Kidney tubule cell (primary cell): ENCODE measurements around the gene LRRC47.
A peak's percentile ranks its signal among the peaks of the same experiment; 100 is the strongest.
"Not testable (repeated sequence)": the region's sequence is repeated elsewhere in the genome, so short reads cannot be mapped to it uniquely, and the experiment has no call there.

Experiments used
- DNase-seq: peaks from one replicate; pipeline ENCODE4 v3.0.0-alpha.2; 2018; ENCODE audit warnings: low spot score

LRRC47 gene

DNA sequence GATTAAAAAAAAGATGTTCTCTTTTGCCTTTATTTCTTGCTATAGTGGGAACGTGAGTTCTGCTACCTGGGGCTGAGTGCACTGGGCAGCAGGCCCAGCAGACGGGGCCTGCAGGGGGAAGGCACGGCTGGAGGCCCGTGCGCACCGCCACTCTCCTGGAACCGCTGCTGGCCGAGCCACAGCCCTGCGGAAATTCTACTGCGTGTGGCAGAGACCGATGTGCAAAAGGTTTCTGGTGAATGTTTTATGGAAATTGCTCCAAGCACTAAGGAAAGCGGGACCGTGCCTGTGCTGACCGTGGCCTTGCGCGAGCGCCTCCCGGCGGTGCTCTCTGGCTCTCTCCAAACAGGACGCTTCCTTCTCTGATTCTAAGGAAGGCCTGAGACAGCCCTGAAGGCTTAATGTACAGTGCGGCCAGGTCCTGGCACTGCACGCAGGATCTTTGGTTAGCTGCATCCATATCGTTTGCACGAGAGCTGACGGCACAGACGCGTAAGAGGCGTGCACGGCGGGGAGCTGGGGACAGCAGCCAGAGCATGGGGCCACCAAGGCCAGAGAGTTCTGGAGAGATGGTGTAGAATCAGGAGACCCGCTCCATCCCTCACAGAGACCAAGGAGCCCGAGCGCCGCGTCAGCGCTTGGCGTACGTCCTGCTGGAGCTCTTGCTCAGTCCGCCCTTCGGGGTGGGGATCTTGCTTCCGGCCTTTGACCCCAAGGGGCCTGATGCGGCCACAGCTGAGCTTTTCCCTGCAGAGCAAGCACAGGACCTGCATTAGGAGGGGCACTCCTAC lies 18.7 kb upstream of the LRRC47 start:
- DNase-seq = no peak

DNA sequence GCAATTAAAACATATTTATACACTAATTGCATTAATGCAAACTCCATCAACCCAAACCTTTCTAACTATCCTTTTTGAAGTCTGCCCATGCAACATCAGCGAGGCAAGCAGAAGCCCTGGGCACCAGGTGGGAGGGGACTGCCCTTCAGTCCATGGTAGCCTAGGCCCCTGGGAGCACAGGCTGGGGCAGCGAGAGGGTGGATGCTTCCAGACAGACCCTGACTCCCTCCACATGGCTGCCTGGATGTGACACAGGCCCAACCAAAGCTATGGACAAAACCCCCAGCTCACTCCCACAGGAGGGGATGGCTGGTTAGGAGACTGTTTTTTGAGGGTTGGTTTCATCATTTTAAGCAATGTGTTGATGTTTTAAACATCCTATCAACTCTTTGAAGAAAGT lies 17.8 kb upstream of the LRRC47 start:
- no peak for DNase-seq

DNA sequence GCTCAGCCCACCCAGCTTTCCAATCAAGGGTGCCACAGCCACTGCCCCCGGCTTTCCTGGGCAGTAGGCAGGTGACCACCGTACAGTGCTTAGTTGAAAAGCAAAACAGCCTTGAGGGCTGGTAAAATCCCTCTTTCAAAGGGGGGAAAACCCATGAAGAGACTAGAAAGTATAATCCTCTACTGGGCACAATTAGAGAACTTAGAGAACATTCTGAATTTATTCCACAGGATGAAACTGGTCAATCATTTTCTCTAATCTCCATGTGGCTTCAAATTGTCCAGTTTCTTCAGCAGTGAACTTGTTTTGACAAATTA lies 15.3 kb upstream of the LRRC47 start:
- no peak for DNase-seq

DNA sequence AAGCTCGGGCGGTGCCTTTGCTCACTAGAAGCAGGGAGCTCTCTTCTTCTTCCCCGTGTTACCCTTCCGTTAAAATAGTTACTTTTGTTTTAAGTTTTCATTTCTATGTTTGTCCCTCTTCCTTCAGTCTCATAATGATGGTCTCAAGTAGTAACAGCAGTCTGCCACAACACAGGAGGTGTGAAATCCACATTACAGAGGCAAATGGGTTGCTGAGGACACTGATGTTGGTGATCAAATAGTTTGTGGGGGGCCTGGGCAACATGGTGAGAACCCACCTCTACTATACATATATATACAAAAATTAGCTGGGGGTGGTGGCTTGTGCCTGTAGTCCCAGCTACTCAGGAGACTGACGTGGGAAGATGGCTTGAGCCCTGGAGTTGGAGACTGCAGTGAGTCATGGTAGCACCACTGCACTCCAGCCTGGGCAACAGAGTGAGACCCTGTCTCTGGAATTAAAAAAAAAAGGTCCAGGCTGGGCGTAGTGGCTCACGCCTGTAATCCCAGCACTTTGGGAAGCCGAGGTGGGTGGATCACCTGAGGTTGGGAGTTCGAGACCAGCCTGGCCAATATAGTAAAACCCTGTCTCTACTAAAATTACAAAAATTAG lies 14.0 kb upstream of the LRRC47 start:
- not testable (repeated sequence) for DNase-seq

DNA sequence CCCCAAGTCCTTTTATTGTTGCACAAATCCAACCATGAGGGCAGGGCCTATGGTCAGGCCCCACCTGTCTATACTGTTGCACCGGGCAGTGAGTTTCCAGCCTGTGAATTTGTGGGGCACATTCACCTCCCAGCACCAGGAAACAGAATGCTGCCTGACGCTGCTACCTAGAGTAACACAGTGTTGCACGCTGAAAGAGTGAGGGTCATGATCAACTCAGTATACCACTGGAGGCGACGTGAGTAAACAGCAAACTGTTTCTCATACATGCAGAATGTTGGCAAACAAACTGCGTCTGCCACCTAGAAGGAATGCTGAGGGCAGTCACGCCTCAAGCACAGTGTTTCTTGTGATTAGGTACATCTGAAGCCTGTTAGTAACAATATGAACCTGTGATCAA lies 13.4 kb upstream of the LRRC47 start:
- DNase-seq = no peak

DNA sequence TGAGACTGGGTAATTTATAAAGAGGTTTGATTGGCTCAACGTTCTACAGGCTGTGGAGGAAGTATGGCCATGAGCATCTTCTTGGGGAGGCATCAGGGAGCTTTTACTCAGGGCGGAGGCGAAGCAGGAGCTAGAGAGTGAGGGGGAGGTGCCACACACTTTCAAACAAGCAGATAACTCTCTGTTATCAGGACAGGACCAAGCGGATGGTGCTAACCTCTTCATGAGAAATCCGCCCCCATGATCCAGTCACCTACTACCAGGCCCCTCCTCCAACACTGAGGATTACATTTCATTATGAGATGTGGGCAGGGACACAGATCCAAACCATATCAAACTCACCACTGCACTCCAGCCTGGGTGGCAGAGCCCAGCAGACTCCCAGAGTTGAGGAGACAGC lies 11.5 kb upstream of the LRRC47 start:
- DNase-seq = no peak

DNA sequence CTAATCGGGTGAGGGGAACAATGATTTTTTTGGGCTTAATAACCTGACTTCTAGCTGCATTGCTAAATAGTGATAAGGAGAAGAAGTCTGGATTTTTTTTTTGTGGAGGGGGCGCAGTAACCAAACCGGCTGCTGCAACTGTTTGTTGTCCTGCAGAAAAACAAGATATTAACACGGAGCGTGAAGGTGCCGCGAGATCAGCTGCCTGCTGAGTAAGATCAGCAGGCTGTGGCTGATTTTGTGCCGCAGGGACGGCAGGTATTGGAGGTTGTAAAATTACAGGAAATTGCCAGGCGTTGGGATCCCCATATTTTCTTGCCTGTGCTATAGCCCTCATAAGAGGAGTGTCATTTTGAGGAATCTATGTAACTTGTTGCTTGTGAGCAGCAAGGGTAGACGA lies 8.7 kb upstream of the LRRC47 start:
- no peak for DNase-seq

DNA sequence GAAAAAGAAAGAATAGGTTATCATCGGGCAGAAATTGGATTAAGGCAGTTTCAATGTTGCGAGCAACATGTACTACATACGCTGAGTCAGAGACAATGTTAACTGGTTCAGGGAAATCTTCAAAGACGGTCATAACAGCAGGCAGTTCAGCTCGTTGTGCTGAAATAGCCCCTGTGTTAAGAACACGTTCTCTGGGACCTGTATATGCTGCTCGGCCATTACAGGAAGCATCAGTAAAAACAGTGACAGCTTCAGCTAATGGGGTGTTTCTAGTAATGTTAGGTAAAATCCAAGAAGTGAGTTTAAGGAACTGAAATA lies 8.3 kb upstream of the LRRC47 start:
- DNase-seq = not testable (repeated sequence)

DNA sequence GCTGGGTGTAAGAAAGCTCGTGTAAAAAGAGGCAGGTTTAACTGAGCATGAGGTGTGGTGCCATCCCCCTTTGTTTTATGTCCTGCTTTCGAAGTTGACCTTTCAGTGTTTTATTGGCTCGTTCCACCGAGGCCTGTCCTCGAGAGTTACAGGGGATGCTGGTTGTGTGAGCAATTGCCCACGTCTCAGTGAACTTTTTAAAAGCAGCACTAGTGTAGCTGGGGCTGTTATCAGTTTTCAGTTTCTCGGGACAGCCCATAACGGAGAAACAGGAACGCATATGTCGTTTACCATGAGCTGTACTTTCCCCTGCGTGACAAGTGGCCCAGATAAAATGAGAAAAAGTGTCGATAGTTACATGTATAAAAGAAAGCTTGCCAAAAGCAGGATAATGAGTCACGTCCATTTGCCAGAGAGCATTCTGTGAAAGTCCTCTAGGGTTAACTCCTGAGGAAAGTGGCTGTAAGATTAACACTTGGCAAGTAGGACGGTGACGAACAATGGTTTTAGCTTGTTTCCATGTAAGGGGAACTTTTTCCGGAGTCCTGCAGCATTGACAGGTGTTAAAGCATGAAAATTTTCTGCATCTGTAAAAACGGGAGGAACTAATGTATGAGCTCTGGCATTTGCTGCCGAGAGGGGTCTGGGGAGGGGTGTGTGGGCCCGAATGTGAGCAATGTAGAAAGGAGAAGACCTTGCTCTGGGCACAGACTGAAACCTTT lies 7.8 kb upstream of the LRRC47 start:
- no peak for DNase-seq

DNA sequence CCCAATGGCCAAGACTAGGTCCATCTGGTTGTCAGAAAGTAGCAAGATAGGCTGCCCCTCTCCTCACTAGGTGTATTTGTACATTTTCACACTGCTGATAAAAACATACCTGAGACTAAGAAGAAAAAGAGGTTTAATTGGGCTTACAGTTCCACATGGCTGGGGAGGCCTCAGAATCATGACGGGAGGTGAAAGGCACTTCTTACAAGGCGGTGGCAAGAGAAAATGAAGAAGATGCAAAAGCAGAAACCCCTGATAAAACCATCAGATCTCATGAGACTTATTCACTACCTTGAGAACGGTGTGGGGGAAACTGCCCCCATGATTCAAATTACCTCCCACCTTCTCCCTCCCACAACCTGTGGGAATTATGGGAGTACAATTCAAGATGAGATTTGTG lies 4.5 kb upstream of the LRRC47 start:
- DNase-seq = not testable (repeated sequence)

DNA sequence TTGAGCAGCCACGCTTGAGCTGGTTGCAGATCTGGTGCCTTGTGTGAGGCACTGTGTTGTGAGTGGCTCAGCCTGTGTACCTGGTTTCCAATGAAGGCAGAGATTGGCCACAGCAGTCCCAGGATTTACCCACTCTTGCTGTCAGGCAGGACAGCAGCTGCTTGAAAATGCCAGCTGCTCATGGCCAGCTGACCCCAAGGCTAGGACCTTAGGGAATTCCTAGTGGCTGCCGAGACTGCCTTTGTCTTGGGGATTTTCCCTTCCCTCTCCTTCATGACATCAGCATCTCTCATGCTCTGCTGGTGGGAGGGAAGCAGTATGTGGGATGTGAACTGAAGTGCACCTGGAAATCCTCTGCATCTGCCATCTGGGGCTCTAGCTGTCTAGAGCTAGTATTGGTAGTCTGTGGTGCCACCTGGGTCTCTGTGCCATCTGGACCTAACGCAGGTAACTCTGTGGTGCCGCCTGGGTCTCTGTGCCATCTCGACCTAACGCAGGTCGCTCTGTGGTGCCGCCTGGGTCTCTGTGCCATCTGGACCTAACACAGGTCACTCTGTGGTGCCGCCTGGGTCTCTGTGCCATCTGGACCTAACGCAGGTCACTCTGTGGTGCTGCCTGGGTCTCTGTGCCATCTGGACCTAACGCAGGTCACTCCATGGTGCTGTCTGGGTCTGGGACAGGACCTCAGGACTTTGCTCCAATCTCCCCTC lies 3.8 kb upstream of the LRRC47 start:
- peak; percentile 87 for DNase-seq

DNA sequence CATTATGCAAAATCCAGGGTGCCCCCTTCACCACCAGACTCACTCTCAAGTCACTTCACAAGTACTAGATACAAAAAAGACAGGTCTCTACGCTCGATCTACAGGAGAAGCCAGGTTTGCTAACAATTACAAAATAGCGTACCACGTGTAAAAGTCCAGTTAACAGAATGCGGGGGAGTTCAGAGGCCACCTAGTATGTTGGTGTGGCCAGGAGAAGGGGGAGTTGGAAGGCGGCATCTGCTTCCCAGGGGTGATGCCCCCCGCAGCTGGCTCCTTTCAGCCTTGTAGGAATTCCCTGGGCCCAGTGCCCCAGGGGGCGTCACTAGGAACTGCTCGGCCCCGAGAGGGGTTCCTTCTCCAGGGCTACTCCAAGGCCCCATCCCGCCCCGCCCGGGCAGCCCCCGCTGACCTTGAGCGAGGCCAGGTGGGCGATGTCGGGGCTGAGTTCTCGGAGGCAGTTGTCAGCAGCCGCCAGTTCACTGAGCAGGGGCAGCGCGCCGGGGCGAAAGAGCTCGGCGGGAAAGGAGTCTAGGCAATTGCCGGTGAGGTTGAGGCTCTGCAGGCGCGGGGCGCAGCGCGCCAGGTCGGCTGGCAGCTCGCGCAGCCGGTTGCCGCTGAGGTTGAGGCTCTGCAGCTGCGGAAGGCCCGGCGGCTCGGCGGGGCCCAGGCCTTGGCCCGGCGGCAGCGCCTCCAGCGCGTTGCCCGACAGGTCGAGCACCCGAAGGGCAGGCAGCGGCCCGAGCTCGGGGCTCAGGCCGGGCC lies 664 bp downstream of the LRRC47 start:
- DNase-seq = no peak

DNA sequence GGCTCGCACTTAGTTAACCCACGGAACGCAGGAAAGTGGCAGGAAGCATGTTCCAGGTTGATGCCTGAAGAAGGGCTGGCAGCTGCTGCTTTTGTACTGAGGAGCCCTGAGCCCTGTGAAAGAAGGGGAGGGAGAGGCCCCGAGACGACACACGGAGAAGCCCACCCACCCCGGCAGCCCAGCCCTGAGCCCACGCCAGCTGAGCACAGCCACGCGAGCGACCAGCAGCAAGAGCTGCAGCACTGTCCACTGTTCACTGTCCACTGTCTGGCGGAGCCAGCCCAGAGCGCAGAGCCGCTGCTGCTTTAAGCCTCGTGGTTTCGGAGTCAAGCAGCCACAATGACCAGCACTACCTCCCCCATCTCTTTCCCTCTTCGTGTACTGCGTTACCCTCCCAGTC lies 5.3 kb downstream of the LRRC47 start:
- no peak for DNase-seq

DNA sequence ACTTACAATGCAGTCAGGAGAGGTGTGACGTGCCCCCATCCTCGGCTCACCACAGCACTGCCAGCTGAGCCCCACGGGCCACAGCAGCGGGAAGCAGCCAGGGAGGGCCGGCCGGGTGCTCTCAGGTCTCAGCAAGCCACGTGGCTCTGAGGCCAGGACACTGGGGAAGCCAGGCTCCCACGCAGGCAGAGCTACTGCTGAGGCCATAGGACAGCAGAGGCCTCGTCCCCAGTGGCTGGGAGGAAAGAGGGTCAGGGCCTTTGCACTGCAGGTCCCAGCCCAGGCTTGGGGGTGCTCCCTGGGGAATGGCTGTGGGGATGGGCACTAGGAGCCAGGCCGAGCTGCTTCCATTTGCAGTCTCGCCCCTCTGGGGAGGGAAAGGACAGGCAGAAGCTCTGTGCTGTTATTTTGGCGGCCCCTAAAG lies 5.8 kb downstream of the LRRC47 start:
- DNase-seq = no peak

DNA sequence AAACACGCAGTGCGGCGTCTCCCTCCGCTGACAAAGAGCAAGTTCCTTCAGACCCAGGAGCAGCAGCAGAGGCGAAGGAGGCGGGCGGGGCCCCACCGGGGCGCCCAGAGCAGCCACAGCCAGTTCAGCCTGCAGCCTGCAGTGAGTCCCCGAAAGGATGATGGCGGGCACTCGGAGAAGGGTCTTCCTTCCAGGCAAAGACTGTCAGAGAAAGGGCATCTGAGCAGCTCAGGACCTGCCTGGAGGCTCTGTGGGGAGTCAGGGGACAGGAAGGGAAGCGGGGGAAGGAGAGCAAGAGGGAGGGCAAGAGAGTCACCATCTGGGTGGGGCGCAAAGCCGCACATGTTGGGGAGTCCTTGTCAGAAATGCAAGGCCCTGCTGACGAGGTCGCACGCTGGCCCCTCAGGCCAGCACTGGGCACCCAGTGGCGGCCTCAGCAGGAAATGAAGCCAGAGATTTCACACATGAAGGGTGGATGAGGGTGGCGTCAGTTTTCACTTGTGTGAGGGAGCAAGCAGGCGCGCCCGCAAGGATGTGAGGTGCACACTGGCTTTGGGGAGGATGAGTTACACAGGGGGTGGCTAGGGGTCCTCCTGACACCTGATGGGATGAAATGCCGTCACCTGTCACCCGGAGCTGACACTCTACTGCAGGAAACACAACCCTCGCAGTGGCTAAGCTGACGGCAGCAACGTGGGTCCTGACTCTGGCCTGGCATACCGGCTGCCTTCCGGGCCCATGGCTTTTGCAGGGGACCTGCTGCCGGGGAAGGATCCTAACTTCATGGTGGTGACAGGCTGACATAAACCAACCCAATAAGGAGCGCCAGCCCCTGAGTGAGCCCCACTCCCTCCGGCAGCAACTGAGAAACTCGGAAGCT lies 6.6 kb downstream of the LRRC47 start:
- no peak for DNase-seq

DNA sequence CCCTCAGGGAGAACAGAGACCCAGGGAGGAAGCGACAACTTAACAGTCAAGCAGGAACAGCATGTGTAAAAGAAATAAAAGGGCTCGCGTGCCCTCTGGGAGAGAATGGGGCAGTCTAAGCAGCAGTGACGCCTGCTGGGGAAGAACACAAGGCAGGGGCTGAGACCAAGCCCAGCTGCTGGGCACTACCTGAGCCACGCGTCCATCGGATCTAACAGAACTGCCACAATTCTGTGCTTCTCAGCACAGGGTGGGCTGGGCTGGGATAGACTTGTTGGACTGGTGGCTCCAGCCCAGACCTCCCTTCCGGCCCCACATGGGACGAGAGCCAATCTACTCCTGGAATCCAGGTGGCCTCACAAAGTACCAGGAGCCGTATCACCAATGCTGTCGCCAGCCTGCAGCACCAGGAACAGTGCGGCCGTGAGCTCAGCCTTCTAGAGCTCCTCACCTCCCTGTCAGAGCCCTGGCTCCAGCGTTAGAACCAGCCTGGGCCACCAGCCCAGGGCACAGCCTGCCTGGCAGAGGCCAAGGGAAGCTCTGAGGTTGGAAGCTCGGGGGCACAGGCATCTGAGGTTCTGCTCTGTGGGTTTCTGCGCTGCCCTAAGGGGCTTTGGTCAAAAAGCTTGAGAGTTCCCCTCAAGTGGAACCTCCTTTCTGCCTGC lies 7.4 kb downstream of the LRRC47 start:
- DNase-seq = no peak

DNA sequence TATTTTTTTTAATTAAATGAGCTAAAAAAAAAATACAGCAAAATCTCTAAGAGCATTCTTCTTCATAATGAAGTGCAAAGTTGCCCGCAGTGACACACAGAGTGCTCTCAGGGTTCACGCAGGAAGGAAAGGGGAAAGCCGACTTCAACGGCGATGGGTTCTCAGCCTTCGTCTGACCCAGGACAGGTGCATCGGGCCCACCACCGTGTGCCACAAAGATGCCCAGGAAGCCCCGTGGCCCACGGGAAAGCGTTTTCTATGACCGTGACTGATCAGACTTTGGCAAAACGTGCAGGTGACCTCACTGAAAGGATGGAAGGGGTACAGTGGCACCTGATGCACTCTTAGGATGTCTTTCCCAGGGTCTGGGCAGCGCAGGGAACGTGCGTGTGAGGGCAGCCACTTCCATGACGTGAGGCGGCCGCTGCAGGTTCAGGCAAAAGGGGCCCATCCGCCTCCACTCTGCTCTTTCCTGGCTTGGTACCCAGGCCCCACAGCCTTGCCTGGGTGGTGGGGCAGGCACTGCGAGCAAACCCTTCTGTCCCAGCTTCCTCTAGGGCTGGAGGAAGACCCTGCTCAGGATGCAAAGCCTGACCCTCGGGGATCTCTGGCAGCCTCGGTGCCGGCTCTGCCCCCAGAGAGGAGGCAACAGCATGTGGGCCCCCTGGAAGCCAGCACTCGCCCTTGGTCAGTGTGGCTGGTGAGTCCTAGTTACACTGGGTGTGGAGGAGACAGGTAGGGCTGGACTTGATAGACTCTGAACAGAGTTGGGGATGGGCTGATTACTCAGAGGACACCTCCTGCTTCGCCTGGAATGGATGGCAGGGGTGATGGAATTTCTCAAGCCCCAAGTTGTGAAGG lies 8.3 kb downstream of the LRRC47 start:
- no peak for DNase-seq

DNA sequence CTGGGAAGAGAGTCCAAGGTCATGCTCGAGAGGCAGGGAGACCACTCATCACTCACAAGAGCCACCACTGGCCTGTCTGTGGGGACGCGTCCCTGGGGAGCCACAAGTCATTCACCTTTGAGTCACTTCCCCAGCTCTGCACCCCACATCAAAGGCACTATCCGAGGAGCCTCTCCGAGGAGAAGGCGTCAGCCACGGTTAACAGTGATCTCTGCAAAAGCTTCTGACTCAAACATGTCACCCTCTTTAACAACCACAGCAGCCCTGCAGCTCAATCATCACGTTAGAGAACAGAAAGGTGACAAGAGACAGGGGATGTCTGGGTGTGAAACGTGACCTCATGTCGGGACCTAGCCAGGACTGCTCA lies 9.0 kb downstream of the LRRC47 start:
- DNase-seq = no peak

DNA sequence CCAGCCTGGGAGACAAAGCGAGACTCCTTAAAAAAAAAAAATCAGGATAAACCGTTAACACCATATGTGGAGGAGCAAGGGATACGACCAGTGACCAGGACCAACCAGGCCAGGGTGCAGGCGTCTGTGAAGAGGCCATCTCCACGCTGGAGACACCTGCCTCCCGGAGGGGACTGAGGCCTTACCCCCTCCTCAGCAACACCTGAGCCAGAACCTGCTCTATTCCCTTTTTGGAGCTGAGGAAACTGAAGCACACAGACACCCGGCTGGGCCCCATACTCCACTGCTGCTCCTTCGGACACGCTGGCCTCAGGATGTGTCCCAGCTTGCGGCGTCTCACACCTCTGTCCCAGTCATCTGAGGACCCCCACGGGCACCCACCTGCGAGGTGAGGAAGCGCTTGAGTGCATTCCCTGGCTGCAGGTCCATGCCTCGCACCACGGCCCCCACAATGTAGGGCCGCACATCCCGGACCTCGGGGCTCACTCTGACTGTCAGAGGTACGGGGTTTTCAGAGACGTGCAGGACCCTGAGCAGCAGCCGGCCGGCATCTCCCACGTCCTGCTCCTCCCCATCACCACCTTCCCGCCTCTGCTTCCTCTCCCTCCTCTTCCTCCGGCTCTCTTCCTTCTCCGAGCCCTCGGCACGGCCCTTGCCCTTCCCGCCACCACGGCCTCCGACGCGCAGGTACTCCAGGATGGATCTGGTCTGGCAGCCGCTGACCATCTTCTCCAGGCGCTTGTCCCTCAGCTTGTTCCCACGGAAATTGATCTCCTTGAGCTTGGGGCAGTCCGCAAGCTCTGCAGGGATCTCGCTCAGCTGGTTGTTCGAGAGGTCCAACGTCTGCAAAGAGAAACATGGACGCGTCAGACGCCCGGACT lies 9.6 kb downstream of the LRRC47 start:
- no peak for DNase-seq
